HEK293 (cell line): ENCODE measurements around the gene TDG.
A peak's percentile ranks its signal among the peaks of the same experiment; 100 is the strongest.

Experiments
- MZF1 ChIP-seq: fragments of 450-650 bp; formaldehyde crosslinking; IDR thresholded peaks from 2 replicates; pipeline ENCODE4 v1.5.1; 2017; ENCODE audit warnings: missing biosample characterization, missing genetic modification characterization, borderline replicate concordance
- PBX3 ChIP-seq: sonication (generic); formaldehyde crosslinking; IDR thresholded peaks from 2 replicates; pipeline ENCODE4 v1.8.1; 2022; ENCODE audit warnings: mild to moderate bottlenecking, moderate library complexity, missing genetic modification reagents
- PRDM6 ChIP-seq: fragments of 450-650 bp; formaldehyde crosslinking; IDR thresholded peaks from 2 replicates; pipeline ENCODE4 v1.5.1; 2017; ENCODE audit warnings: missing biosample characterization, missing genetic modification characterization
- SETDB1 ChIP-seq: IDR thresholded peaks from one replicate; pipeline ENCODE4 v1.6.1; 2017; ENCODE audit warnings: mild to moderate bottlenecking, low read length, moderate library complexity, mixed read lengths; ENCODE audit not compliant: insufficient read length
- WT1 ChIP-seq: fragments of 450-650 bp; formaldehyde crosslinking; IDR thresholded peaks from 2 replicates; pipeline ENCODE4 v1.5.1; 2016; ENCODE audit warnings: missing biosample characterization, missing genetic modification characterization
- YY1 ChIP-seq: fragments of 450-650 bp; formaldehyde crosslinking; IDR thresholded peaks from 2 replicates; pipeline ENCODE4 v1.5.1; 2018; ENCODE audit warnings: missing biosample characterization, missing genetic modification characterization
- ZBTB48 ChIP-seq: fragments of 450-650 bp; formaldehyde crosslinking; IDR thresholded peaks from 2 replicates; pipeline ENCODE4 v1.5.1; 2016; ENCODE audit warnings: missing biosample characterization, missing genetic modification characterization
- ZNF112 ChIP-seq: fragments of 450-650 bp; formaldehyde crosslinking; IDR thresholded peaks from 2 replicates; pipeline ENCODE4 v1.5.0; 2017; ENCODE audit warnings: missing biosample characterization, missing genetic modification characterization
- ZNF146 ChIP-seq: fragments of 450-650 bp; formaldehyde crosslinking; IDR thresholded peaks from 2 replicates; pipeline ENCODE4 v1.5.1; 2016; ENCODE audit warnings: missing biosample characterization, missing genetic modification characterization
- ZNF155 ChIP-seq: fragments of 450-650 bp; formaldehyde crosslinking; IDR thresholded peaks from 2 replicates; pipeline ENCODE4 v1.5.1; 2016; ENCODE audit warnings: missing biosample characterization, missing genetic modification characterization
- ZNF19 ChIP-seq: fragments of 450-650 bp; formaldehyde crosslinking; IDR thresholded peaks from 2 replicates; pipeline ENCODE4; 2016; ENCODE audit warnings: missing biosample characterization, missing genetic modification characterization, low read depth
- ZNF302 ChIP-seq: fragments of 450-650 bp; formaldehyde crosslinking; IDR thresholded peaks from 2 replicates; pipeline ENCODE4 v1.5.1; 2016; ENCODE audit warnings: missing biosample characterization, missing genetic modification characterization, low read depth
- ZNF366 ChIP-seq: fragments of 450-650 bp; formaldehyde crosslinking; conservative IDR thresholded peaks from 2 replicates; pipeline ENCODE4 v1.5.1; 2016; ENCODE audit warnings: missing biosample characterization, missing genetic modification characterization
- ZNF37A ChIP-seq: fragments of 450-650 bp; IDR thresholded peaks from 2 replicates; pipeline ENCODE4 v1.5.1; 2018; ENCODE audit warnings: missing biosample characterization, missing genetic modification characterization
- ZNF394 ChIP-seq: fragments of 450-650 bp; formaldehyde crosslinking; IDR thresholded peaks from 2 replicates; pipeline ENCODE4 v1.5.1; 2016; ENCODE audit warnings: missing biosample characterization, missing genetic modification characterization, mild to moderate bottlenecking, moderate library complexity, borderline replicate concordance
- ZNF404 ChIP-seq: fragments of 450-650 bp; formaldehyde crosslinking; IDR thresholded peaks from 2 replicates; pipeline ENCODE4 v1.5.1; 2017; ENCODE audit warnings: missing biosample characterization, missing genetic modification characterization
- ZNF488 ChIP-seq: fragments of 450-650 bp; formaldehyde crosslinking; IDR thresholded peaks from 2 replicates; pipeline ENCODE4 v1.5.1; 2016; ENCODE audit warnings: missing biosample characterization, missing genetic modification characterization
- ZNF510 ChIP-seq: fragments of 450-650 bp; formaldehyde crosslinking; IDR thresholded peaks from 2 replicates; pipeline ENCODE4 v1.5.1; 2018; ENCODE audit warnings: mild to moderate bottlenecking, missing genetic modification characterization, missing biosample characterization; ENCODE audit not compliant: insufficient replicate concordance
- ZNF548 ChIP-seq: fragments of 450-650 bp; formaldehyde crosslinking; IDR thresholded peaks from 2 replicates; pipeline ENCODE4 v1.5.1; 2016; ENCODE audit warnings: missing biosample characterization, missing genetic modification characterization
- ZNF555 ChIP-seq: fragments of 450-650 bp; formaldehyde crosslinking; conservative IDR thresholded peaks from 2 replicates; pipeline ENCODE4 v1.5.1; 2017; ENCODE audit warnings: missing biosample characterization, mild to moderate bottlenecking, missing genetic modification characterization, inconsistent platforms
- ZNF610 ChIP-seq: fragments of 450-650 bp; formaldehyde crosslinking; IDR thresholded peaks from 2 replicates; pipeline ENCODE4 v1.5.1; 2016; ENCODE audit warnings: missing biosample characterization, missing genetic modification characterization, borderline replicate concordance
- ZNF624 ChIP-seq: fragments of 450-650 bp; formaldehyde crosslinking; IDR thresholded peaks from 2 replicates; pipeline ENCODE4 v1.5.1; 2017; ENCODE audit warnings: missing biosample characterization, missing genetic modification characterization
- ZNF639 ChIP-seq: fragments of 450-650 bp; formaldehyde crosslinking; IDR thresholded peaks from 2 replicates; pipeline ENCODE4 v1.5.1; 2016; ENCODE audit warnings: missing biosample characterization, missing genetic modification characterization
- ZNF654 ChIP-seq: fragments of 450-650 bp; formaldehyde crosslinking; IDR thresholded peaks from 2 replicates; pipeline ENCODE4 v1.5.1; 2016; ENCODE audit warnings: low read depth, missing biosample characterization, missing genetic modification characterization
- ZNF658 ChIP-seq: fragments of 450-650 bp; formaldehyde crosslinking; IDR thresholded peaks from 2 replicates; pipeline ENCODE4; 2016; ENCODE audit warnings: missing biosample characterization, missing genetic modification characterization
- ZNF664 ChIP-seq: fragments of 450-650 bp; formaldehyde crosslinking; IDR thresholded peaks from 2 replicates; pipeline ENCODE4 v1.5.1; 2016; ENCODE audit warnings: missing biosample characterization, missing genetic modification characterization
- ZNF76 ChIP-seq: fragments of 450-650 bp; formaldehyde crosslinking; IDR thresholded peaks from 2 replicates; pipeline ENCODE4; 2016; ENCODE audit warnings: low read depth, missing biosample characterization, missing genetic modification characterization, borderline replicate concordance
- ZNF830 ChIP-seq: fragments of 450-650 bp; IDR thresholded peaks from 2 replicates; pipeline ENCODE4 v1.5.0; 2018; ENCODE audit warnings: missing biosample characterization, missing genetic modification characterization, low read depth, mild to moderate bottlenecking, moderate library complexity
- ZSCAN18 ChIP-seq: fragments of 450-650 bp; formaldehyde crosslinking; IDR thresholded peaks from 2 replicates; pipeline ENCODE4 v1.5.1; 2016; ENCODE audit warnings: missing biosample characterization, missing genetic modification characterization
- ZSCAN5A ChIP-seq: fragments of 450-650 bp; formaldehyde crosslinking; IDR thresholded peaks from 2 replicates; pipeline ENCODE4 v1.5.1; 2016; ENCODE audit warnings: missing biosample characterization, missing genetic modification characterization

The TDG gene

GRCh38 chr12:103924761-103925641 lies 40.7 kb upstream of the TDG start (continued):
- TF ChIP-seq ZNF610 (tag by site-specific recombination) (no peak), ZNF624 (tag by site-specific recombination) (no peak), ZNF830 (tag by site-specific recombination) (no peak), ZNF488 (no peak), ZNF664 (tag by site-specific recombination) (0 out of 2 replicates have a peak, but pooled peaks have one; percentile 34), ZNF555 (tag by site-specific recombination) (no peak), PRDM6 (tag by site-specific recombination) (no peak), ZNF146 (tag by site-specific recombination) (no peak), YY1 (tag by site-specific recombination) (no peak; the same call in 1 of the 2 replicates), ZNF302 (tag by site-specific recombination) (no peak), ZNF19 (tag by site-specific recombination) (no peak), ZNF548 (tag by site-specific recombination) (no peak), ZNF76 (tag by site-specific recombination) (no peak), MZF1 (tag by site-specific recombination) (no peak), ZNF112 (tag by site-specific recombination) (no peak), WT1 (no peak), ZNF394 (tag by site-specific recombination) (peak; percentile 73; the same call in 1 of the 2 replicates), ZSCAN18 (no peak), ZNF37A (tag by site-specific recombination) (no peak), ZNF654 (tag by site-specific recombination) (no peak), ZNF510 (no peak), SETDB1 (no peak), ZNF155 (tag by site-specific recombination) (no peak), ZNF658 (tag by site-specific recombination) (no peak), ZSCAN5A (no peak), ZNF366 (tag by site-specific recombination) (peak; percentile 72), ZNF639 (no peak), ZNF404 (tag by site-specific recombination) (no peak), PBX3 (CRISPR knock-in tag) (no peak), ZBTB48 (no peak)
